Measurements from ENCODE around the gene OR5L1.

The OR5L1 gene

DNA sequence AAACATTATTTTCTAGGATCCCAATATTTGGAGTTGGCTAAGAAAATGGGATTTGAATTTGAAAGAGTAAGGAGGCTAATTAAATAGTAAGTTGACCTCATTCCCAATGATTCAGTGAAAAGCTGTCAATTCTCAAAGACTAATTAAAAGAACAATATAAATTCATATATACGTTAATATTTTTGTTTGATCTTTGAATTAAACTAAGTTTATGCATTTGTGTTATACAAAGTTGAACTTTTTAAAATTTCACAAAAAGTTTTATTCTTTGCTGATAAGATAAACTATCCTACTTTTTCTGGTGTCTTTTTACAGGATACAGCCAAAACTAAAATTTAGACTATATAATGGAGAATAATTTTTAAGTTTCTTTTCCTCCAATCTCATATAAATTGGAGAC lies at the start of gene OR5L1:
Gene OR5L1, plus strand, starts transcription at position 301 of the 400 bp plus-strand sequence. CDS start 100 bp downstream, outside the sequence.
- H3K4me1 ChIP-seq (ENCODE audit: insufficient read depth, low read length, poor library complexity, severe bottlenecking), result no peaks in the 10 kb centered on the region
- no peak for TF ChIP-seq EZH2phosphoT487 (IDR thresholded peaks at IDR 0.05; ENCODE audit: borderline replicate concordance)
- TF ChIP-seq, protein P1, sequence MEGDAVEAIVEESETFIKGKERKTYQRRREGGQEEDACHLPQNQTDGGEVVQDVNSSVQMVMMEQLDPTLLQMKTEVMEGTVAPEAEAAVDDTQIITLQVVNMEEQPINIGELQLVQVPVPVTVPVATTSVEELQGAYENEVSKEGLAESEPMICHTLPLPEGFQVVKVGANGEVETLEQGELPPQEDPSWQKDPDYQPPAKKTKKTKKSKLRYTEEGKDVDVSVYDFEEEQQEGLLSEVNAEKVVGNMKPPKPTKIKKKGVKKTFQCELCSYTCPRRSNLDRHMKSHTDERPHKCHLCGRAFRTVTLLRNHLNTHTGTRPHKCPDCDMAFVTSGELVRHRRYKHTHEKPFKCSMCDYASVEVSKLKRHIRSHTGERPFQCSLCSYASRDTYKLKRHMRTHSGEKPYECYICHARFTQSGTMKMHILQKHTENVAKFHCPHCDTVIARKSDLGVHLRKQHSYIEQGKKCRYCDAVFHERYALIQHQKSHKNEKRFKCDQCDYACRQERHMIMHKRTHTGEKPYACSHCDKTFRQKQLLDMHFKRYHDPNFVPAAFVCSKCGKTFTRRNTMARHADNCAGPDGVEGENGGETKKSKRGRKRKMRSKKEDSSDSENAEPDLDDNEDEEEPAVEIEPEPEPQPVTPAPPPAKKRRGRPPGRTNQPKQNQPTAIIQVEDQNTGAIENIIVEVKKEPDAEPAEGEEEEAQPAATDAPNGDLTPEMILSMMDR (conservative IDR thresholded peaks at IDR 0.05; ENCODE audit: low read length), result no peak
- H3F3A ChIP-seq (ENCODE audit: low read depth), result no peaks in the 10 kb centered on the region
- H3K79me2 ChIP-seq (ENCODE audit: insufficient read depth, low read length), result no peaks in the 10 kb centered on the region
- no peak within 1 kb of the TSS for H2AFZ ChIP-seq (ENCODE audit: low read length)
- H3K36me3 ChIP-seq (ENCODE audit: insufficient read depth, low read length), result no peaks in the 10 kb centered on the region
- H4K20me1 ChIP-seq (ENCODE audit: insufficient read depth, low read length, poor library complexity, severe bottlenecking), result no peaks in the 10 kb centered on the region
- H3K9me3 ChIP-seq (ENCODE audit: insufficient read depth, low read depth, low read length), result no peaks in the 10 kb centered on the region
- H3K9me2 ChIP-seq (replicated peaks; ENCODE audit: low read depth, low read length), result no peaks in the 10 kb centered on the region
- no peaks in the 10 kb centered on the region for H3K27me3 ChIP-seq (ENCODE audit: insufficient read depth, low read length, poor library complexity, severe bottlenecking)
- no peak within 1 kb of the TSS for H3K4me2 ChIP-seq (ENCODE audit: low read depth, low read length, poor library complexity, severe bottlenecking)
- H3K9ac ChIP-seq (ENCODE audit: low read depth, low read length, poor library complexity, severe bottlenecking), result no peak within 1 kb of the TSS
- H3K4me3 ChIP-seq (ENCODE audit: low read length, poor library complexity, severe bottlenecking), result no peak within 1 kb of the TSS

DNA sequence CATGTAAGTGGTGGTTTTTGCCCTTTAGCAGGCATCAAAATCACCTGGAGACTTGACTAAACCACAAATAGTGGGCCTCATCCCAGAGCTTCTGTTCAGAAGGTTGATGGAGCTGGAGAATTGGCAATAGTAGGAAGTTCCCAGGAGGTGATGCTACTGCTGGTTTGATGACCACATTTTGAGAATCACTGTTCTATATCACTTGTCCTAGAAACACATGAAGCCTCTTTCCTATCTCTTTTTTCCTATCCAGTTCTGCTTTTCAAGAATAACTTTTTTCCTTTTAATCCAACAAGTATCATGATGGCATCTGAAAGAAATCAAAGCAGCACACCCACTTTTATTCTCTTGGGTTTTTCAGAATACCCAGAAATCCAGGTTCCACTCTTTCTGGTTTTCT lies 38.0 kb upstream of the OR5L1 start, which contains the start of gene OR5D13:
Gene OR5D13, plus strand, starts transcription at position 301 of the 400 bp plus-strand sequence. Its CDS starts 0 bp downstream, at position 301.
- no peaks in the 10 kb centered on the region for H3F3A ChIP-seq (ENCODE audit: low read depth)
- H3K9me3 ChIP-seq (ENCODE audit: insufficient read depth, low read depth, low read length), result no peaks in the 10 kb centered on the region
- no peaks in the 10 kb centered on the region for H4K20me1 ChIP-seq (ENCODE audit: insufficient read depth, low read length, poor library complexity, severe bottlenecking)
- H3K4me1 ChIP-seq (ENCODE audit: insufficient read depth, low read length, poor library complexity, severe bottlenecking), result no peaks in the 10 kb centered on the region
- TF ChIP-seq EZH2phosphoT487 (IDR thresholded peaks at IDR 0.05; ENCODE audit: borderline replicate concordance), result no peak
- TF ChIP-seq, protein P1 (conservative IDR thresholded peaks at IDR 0.05; ENCODE audit: low read length), result no peak
- H3K9ac ChIP-seq (ENCODE audit: low read depth, low read length, poor library complexity, severe bottlenecking), result no peak within 1 kb of the TSS
- no peak within 1 kb of the TSS for H3K4me2 ChIP-seq (ENCODE audit: low read depth, low read length, poor library complexity, severe bottlenecking)
- no peaks in the 10 kb centered on the region for H3K79me2 ChIP-seq (ENCODE audit: insufficient read depth, low read length)
- H3K36me3 ChIP-seq (ENCODE audit: insufficient read depth, low read length), result no peaks in the 10 kb centered on the region
- no peak within 1 kb of the TSS for H2AFZ ChIP-seq (ENCODE audit: low read length)
- no peaks in the 10 kb centered on the region for H3K27me3 ChIP-seq (ENCODE audit: insufficient read depth, low read length, poor library complexity, severe bottlenecking)
- no peak within 1 kb of the TSS for H3K4me3 ChIP-seq (ENCODE audit: low read length, poor library complexity, severe bottlenecking)
- H3K9me2 ChIP-seq (replicated peaks; ENCODE audit: low read depth, low read length), result no peaks in the 10 kb centered on the region

DNA sequence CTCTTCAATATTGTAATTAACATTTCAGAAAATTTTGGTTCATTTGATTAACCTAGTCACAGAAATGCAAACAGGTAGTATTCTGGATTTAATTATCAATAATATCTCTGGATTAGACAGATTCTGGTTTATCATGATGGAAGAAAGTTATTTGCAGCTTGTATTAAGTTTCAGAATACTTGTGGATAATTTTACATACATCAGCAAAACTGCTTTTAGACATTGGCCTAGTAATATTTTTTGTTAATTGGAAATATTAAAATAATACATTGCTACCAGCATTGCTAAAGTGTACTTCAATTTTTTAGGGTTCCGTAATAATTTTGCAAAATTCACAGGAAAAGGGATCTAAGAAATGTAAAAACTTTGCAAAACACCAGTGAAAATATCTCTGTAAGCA lies 19.6 kb upstream of the OR5L1 start:
- H3K4me1 ChIP-seq (ENCODE audit: insufficient read depth, low read length, poor library complexity, severe bottlenecking), result no peaks in the 10 kb centered on the region
- no peaks in the 10 kb centered on the region for H4K20me1 ChIP-seq (ENCODE audit: insufficient read depth, low read length, poor library complexity, severe bottlenecking)
- no peaks in the 10 kb centered on the region for H3K9me2 ChIP-seq (replicated peaks; ENCODE audit: low read depth, low read length)
- no peak overlapping the region for H2AFZ ChIP-seq (ENCODE audit: low read length)
- no peak overlapping the region for H3K9ac ChIP-seq (ENCODE audit: low read depth, low read length, poor library complexity, severe bottlenecking)
- H3K36me3 ChIP-seq (ENCODE audit: insufficient read depth, low read length), result no peaks in the 10 kb centered on the region
- H3K4me2 ChIP-seq (ENCODE audit: low read depth, low read length, poor library complexity, severe bottlenecking), result no peak overlapping the region
- no peak overlapping the region for H3K4me3 ChIP-seq (ENCODE audit: low read length, poor library complexity, severe bottlenecking)
- no peaks in the 10 kb centered on the region for H3F3A ChIP-seq (ENCODE audit: low read depth)
- no peaks in the 10 kb centered on the region for H3K27me3 ChIP-seq (ENCODE audit: insufficient read depth, low read length, poor library complexity, severe bottlenecking)
- no peaks in the 10 kb centered on the region for H3K9me3 ChIP-seq (ENCODE audit: insufficient read depth, low read depth, low read length)
- no peaks in the 10 kb centered on the region for H3K79me2 ChIP-seq (ENCODE audit: insufficient read depth, low read length)
- TF ChIP-seq EZH2phosphoT487 (IDR thresholded peaks at IDR 0.05; ENCODE audit: borderline replicate concordance), result no peak
- TF ChIP-seq, protein P1 (conservative IDR thresholded peaks at IDR 0.05; ENCODE audit: low read length), result no peak
